Gastrocnemius medialis (tissue), 4 donors: Measurements from ENCODE around the gene NISCH. TPM values are rescaled to one million over a fixed set of nuclear protein-coding genes. Genes with fewer than 3 reads are reported as not detected.

Source experiments
- ATAC-seq, 2 donors: fragments of 150-250 bp; one replicate each; pipeline ENCODE4 v1.9.1; 2016
- DNase-seq, 2 donors: peaks; one replicate each; pipeline ENCODE4 v3.0.0-alpha.2; 2019
- H3K27ac ChIP-seq, 4 donors: fragments of 200-600 bp; sonication (generic); 1 replicate in 1 of 4; 2 replicates in 3 of 4; pipeline ENCODE4 v1.5.1; 2016 to 2018; ENCODE audit warnings: mild to moderate bottlenecking in 2 of 4, moderate library complexity in 1 of 4
- H3K27me3 ChIP-seq, 3 donors: fragments of 200-600 bp; sonication (generic) in 2 of 3; 1 replicate in 1 of 3; 2 replicates in 2 of 3; pipeline versions ENCODE4 v1.5.1 to v1.6.0; 2016 to 2019; ENCODE audit warnings: mild to moderate bottlenecking in 1 of 3, moderate library complexity in 1 of 3
- H3K36me3 ChIP-seq, 2 donors: fragments of 200-600 bp; sonication (generic) in 1 of 2; one replicate each; pipeline ENCODE4 v1.5.1; 2017 to 2018
- H3K4me1 ChIP-seq, 2 donors: fragments of 200-600 bp; sonication (generic) in 1 of 2; one replicate each; pipeline ENCODE4 v1.5.1; 2016 to 2017; ENCODE audit warnings: mild to moderate bottlenecking in 2 of 2
- H3K4me3 ChIP-seq, 4 donors: fragments of 200-600 bp; sonication (generic) in 3 of 4; 1 replicate in 1 of 4; 2 replicates in 3 of 4; pipeline ENCODE4 v1.5.1; 2016 to 2019; ENCODE audit warnings: mild to moderate bottlenecking in 2 of 4
- H3K9me3 ChIP-seq, 3 donors: fragments of 200-600 bp; sonication (generic) in 2 of 3; 1 replicate in 1 of 3; 2 replicates in 2 of 3; pipeline ENCODE4 v1.5.1; 2016 to 2019
- CTCF ChIP-seq, 5 experiments: fragments of 450-650 bp in 3 of 5; fragments of 200-600 bp in 2 of 5; sonication (generic) in 2 of 5; IDR thresholded peaks in 4 of 5; conservative IDR thresholded peaks in 1 of 5; 1 replicate in 4 of 5; 2 replicates in 1 of 5; pipeline ENCODE4 v1.5.1; 2016 to 2019; ENCODE audit warnings: antibody characterized with exemption in 5 of 5, mild to moderate bottlenecking in 3 of 5, moderate library complexity in 3 of 5
- POLR2A ChIP-seq, 2 donors: fragments of 450-650 bp; IDR thresholded peaks; one replicate each; pipeline ENCODE4 v1.6.1; 2017; ENCODE audit warnings: antibody characterized with exemption in 2 of 2, mild to moderate bottlenecking in 2 of 2, moderate library complexity in 2 of 2
- in situ Hi-C, 4 donors: fragments of 200-750 bp; cut with MboI; loops; one replicate each; pipeline versions ENCODE4 v1.15.0 to v1.8.0; 2017; ENCODE audit warnings: low sequenced_read_pairs in 4 of 4
- intact Hi-C: fragments of 100-400 bp; cut with DNase I; formaldehyde crosslinking; loops from one replicate; pipeline ENCODE4 v1.15.1; 2023; ENCODE audit warnings: low total_unique reads
- total RNA-seq, 4 donors: library from RNA; depleted of rRNA; stranded (reverse); fragments of >200 nt; gene quantifications; one replicate each; pipeline versions ENCODE4 v1.1.0 to v1.2.3, GENCODE V29; 2016

NISCH gene
- total RNA-seq, 4 donors from 2014 or later = 19.2 to 38.3 (median 25.0) TPM

- Histone ChIP-seq H3K4me3 (no peak overlapping the region), H3K4me1 (peaks cover 33 to 37% of the 10 kb centered on the region in 2 donors), H3K36me3 (no peaks in the 10 kb centered on the region), H3K27ac (peak overlapping the region in 3 of 4 donors; percentile 5 to 80 (median 67)), H3K9me3 (no peaks in the 10 kb centered on the region), H3K27me3 (no peaks in the 10 kb centered on the region)
- intact Hi-C loops (no loop called here), in situ Hi-C loops (no loop called here)
- TF ChIP-seq CTCF (IDR thresholded peaks at IDR 0.05 in 4 of 5, conservative IDR thresholded peaks at IDR 0.05 in 1 of 5) (no peak), POLR2A (IDR thresholded peaks at IDR 0.05) (no peak)
- DNase-seq = no peak
- ATAC-seq = no peak
Observed at GRCh38 chr3:52527039-52527731, 71.8 kb downstream of the NISCH start.

- H3K4me1 ChIP-seq = peaks cover 40% of the 10 kb centered on the region in 2 donors
- H3K27me3 ChIP-seq = no peaks in the 10 kb centered on the region
- ATAC-seq = no peak
- H3K4me3 ChIP-seq = no peak overlapping the region
- H3K27ac ChIP-seq = peak overlapping the region in 2 of 4 donors; percentile 67 to 80
- intact Hi-C loops (no loop called here), in situ Hi-C loops (no loop called here)
- H3K9me3 ChIP-seq = no peaks in the 10 kb centered on the region
- no peaks in the 10 kb centered on the region for H3K36me3 ChIP-seq
- TF ChIP-seq CTCF (IDR thresholded peaks at IDR 0.05 in 4 of 5, conservative IDR thresholded peaks at IDR 0.05 in 1 of 5) (no peak), POLR2A (IDR thresholded peaks at IDR 0.05) (no peak)
- peak in 1 of 2 donors; percentile 6 for DNase-seq
Observed at GRCh38 chr3:52527732-52528585, 72.6 kb downstream of the NISCH start.

GRCh38 chr3:52528586-52529375, 73.4 kb downstream of the NISCH start:
- Histone ChIP-seq H3K27me3 (no peaks in the 10 kb centered on the region), H3K9me3 (no peaks in the 10 kb centered on the region), H3K27ac (peak overlapping the region in 3 of 4 donors; percentile 57 to 67 (median 65)), H3K4me3 (no peak overlapping the region), H3K4me1 (peaks cover 40% of the 10 kb centered on the region in 2 donors), H3K36me3 (no peaks in the 10 kb centered on the region)
- intact Hi-C loops = no loop called here
- in situ Hi-C loops = no loop called here
- no peak for TF ChIP-seq CTCF (IDR thresholded peaks at IDR 0.05 in 4 of 5, conservative IDR thresholded peaks at IDR 0.05 in 1 of 5)
- no peak for TF ChIP-seq POLR2A (IDR thresholded peaks at IDR 0.05)
- ATAC-seq (no peak), DNase-seq (peak in 1 of 2 donors; percentile 13)

GRCh38 chr3:52529376-52530333, 74.3 kb downstream of the NISCH start:
- ATAC-seq (peak in 1 of 2 donors; percentile 37), DNase-seq (peak in 1 of 2 donors; percentile 26)
- TF ChIP-seq POLR2A (IDR thresholded peaks at IDR 0.05) = peak in 1 of 2 donors; percentile 42
- TF ChIP-seq CTCF (IDR thresholded peaks at IDR 0.05 in 4 of 5, conservative IDR thresholded peaks at IDR 0.05 in 1 of 5) = no peak
- H3K4me1 ChIP-seq = peaks cover 40 to 43% of the 10 kb centered on the region in 2 donors
- H3K4me3 ChIP-seq = no peak overlapping the region
- H3K36me3 ChIP-seq = no peaks in the 10 kb centered on the region
- H3K9me3 ChIP-seq = no peaks in the 10 kb centered on the region
- in situ Hi-C loops = no loop called here
- no peaks in the 10 kb centered on the region for H3K27me3 ChIP-seq
- intact Hi-C loops = no loop called here
- peak overlapping the region; percentile 57 to 77 (median 66) for H3K27ac ChIP-seq
